ENCODE data around the gene ERP44.
A peak's percentile ranks its signal among the peaks of the same experiment; 100 is the strongest.
"Not testable (repeated sequence)": the region's sequence is repeated elsewhere in the genome, so short reads cannot be mapped to it uniquely, and the experiment has no call there.

Gene ERP44

DNA sequence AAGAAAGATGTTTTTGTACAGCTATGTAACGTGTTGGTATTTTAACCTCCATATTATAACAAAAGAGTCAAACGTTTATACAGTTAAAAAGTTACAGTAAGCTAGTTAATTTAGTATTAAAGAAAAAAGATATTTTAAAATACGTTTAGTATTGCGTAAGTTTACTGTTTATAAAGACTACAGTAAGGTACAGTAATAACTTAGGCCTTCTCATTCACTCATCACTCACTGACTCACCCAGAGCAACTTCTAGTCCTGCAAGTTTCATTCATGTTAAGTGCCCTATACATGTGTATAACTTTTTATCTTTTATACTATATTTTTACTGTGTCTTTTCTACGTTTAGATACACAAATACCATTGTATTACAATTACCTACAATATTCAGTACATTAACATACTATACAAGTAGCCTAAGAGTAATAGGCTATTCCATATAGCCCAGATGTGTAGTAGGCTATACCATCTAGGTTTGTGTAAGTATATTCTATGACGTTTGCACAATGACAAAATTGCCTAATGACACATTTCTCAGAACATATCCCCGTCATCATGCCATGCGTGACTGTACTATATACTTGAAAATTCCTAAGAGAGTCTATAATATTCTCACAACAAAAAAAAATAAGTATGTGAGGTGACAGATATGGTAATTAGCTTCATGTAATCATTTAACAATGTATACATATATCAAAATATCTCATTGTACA, 33.8 kb downstream of the ERP44 start:
- DNase-seq, result no peak

DNA sequence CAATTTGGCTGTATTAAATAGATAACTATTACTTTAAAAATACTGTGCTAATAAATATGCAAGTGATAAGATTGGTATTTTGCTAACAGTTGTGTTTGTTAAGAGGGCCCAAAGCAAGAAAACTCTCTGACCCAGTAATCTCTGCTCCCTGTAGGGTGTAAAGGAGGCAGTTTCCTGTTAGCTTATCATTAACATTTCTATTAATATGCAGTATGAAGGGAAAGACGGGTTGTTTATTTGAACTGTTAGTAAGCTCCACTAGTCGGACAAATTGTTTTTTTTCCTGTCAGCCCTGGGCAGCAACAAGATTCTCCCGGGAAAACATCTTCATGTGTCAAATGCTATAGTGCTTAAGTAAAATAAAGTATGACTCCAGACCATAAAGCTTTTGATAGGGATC, 35.6 kb downstream of the ERP44 start:
- no peak for DNase-seq

DNA sequence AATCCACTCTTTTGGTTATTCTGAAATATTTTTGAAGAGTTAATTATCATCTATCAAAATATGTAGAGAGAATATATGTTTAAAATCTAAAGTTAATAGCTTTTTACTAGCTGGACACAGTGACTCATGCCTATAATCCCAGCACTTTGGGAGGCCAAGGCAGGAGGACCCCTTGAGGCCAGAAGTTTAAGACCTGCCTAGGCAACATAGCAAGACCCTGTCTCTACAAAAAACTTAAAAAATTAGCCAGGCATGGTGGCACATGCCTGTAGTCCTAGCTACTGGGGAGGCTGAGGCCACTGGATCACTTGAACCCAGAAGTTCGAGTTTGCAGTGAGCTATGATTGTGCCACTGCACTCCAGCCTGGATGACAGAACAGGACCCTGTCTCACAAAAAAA, 36.1 kb downstream of the ERP44 start:
- DNase-seq, result not testable (repeated sequence)

DNA sequence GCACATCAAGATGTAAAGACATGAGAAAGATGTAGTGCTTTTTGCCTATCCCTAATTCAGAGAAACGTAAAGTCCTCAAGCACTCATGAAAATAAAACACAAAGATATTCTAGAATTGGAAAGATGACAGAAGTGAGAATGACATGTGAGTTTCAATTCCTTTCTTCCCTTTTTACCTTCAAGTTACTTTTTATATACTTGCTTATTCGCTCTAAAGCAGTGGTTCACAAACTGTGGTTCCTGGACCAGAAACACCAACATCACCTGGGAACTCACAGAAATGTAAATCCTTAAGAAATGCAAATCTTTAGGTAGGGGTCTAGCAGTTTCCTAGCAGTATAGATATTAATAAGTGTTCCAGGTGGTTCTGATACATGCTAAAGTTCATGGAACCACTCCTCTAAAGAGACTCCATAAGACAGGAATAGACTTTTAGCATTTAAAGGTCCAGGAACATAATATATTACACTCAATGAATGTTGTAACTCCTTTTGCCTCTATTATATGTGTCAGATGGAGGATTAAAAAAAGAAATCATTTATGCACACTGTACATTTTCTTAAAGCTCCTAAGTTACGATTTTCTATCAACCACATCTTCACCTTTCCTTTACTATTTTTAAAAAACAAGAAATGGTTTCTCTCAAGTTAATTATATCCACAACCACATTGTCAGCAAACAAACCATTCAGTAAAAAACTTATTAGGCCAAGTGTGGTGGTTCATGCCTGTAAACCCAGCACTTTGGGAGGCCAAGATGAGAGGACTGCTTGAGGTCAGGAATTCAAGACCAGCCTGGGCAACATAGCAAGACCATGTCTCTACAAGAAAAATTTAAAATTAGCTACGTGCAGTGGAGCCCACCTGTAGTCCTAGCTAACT, 39.9 kb downstream of the ERP44 start:
- no peak for DNase-seq

DNA sequence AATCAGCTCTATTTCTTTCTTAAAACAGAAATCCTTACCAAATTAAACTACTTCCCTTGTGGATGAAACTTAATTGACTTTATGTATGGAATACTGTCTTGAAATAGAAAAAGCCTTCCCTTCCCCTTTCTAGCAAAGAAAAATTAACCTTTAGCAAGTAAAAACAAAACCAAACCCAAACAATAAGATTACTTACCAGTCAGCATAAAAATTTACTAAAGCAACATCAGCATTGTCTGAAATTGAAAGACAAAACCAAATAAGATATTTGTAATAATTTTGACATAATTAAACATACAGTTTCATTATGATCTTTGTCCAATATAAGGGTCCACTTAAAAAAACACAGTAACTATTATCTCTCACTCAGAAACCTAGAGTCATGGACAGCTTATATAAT, 41.2 kb downstream of the ERP44 start:
- no peak for DNase-seq

DNA sequence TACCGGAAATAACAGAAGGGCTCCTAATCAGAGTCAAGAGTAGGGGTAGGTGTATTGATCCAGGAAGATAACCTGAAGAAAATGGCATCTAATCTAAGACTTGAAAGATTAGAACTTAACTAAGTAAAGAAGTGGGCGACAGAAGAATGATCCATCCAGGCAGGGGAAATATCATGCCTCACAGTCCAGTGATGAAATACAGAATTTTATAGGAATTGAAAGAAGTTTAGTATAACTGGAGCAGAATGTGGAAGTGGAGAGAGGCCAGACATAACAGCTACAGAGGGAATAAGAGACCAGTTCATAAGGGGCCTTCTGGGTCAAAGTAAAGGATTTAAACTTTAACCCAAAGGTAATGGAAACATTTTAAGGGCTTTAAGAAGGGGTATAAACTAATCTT, 42.2 kb downstream of the ERP44 start:
- DNase-seq, result no peak

DNA sequence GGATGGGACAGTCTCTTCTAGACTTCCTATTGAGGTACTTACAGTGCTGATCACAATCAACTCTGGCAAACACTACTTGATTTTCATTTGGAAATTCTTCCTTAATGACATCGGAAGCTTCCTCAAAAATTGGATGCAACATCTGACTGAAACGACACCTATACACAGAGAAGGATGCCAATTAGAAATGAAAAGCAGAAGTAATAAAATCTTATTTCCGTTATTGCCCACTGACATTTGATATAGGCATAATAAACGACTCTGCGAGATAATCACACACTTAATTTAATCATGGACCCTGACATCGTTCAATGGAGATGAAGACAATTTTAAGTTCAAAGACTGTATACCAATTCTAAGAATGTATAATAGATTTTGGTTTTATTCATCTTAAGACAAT, 46.4 kb downstream of the ERP44 start:
- no peak for DNase-seq

DNA sequence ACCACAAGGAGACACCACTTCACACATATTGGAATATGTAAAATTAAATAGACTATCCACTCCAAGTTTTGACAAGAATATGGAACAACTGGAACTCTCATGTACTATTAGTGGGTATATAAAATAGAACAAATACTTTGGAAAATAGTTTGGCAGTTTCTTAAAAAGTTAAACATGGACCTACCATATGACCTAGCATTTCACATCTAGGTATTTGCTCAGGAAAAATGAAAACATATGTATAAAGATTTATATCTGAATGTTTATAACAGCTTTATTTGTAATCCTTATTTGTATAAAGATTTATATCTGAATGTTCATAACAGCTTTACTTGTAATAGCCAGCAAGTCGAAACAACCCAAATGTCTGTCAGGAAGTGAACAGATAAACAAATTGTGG, 49.2 kb downstream of the ERP44 start:
- no peak for DNase-seq

DNA sequence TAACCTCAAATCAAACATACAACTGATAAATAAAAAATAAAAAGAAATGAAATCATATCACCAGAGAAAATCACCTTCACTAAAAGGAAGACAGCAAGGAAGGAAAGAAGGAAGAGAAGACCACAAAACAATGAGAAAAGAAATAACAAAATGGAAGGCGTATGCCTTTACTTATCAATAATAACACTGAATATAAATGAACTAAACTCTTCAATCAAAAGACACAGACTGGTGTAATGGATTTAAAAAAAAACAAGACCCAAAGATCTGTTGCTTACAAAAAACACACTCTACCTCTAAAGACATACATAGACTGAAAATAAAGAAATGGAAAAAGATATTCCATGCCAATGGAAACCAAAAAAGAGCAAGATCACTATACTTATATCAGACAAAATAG, 60.3 kb downstream of the ERP44 start:
- no peak for DNase-seq

DNA sequence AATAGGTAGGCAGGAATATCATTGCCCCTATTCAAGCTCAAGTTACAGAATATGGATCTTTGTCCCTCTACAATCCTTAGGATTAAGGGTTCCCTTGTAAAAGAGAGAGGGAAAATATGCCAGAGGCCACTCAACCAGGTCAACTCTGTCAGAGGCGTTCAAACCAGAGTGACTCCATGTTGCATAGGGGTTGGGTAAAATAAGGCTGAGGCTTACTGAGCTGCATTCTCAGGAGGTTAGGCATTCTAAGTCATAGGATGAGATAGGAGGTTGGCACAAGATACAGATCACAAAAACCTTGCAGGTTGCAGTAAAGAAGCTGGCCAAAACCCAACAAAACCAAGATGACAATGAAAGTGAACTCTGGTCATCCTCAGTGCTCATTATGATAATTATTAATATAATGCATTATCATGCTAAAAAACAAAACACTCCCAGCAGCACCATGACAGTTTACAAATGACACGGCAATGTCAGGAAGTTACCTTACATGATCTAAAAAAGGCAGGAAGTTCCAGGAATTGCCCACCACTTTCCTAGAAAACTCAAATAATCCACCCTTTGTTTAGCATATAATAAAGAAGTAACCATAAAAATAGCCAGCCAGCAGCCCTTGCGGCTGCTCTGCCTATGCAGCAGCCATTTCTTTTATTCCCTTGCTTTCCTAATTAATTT, 64.8 kb downstream of the ERP44 start:
- no peak for DNase-seq

DNA sequence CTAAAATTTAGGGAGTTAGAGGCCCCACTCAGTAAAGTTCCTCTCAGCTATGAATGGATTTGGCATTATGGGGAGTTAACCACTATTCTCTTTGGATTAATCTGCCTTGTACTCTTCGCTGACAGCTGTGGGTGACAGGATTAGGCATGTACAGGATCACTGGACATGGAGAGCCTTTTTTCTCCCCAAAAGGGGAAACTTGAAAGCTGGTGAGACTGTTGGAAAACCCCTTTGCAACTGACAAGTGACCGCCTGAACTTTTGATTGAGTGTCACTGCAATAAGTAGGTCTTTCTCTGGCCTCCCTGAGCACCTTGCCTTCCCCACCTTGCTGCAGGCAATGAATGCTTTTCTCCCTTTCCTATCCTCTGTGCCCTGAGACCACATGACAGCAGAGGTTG, 68.3 kb downstream of the ERP44 start:
- DNase-seq, result peak; percentile 65

DNA sequence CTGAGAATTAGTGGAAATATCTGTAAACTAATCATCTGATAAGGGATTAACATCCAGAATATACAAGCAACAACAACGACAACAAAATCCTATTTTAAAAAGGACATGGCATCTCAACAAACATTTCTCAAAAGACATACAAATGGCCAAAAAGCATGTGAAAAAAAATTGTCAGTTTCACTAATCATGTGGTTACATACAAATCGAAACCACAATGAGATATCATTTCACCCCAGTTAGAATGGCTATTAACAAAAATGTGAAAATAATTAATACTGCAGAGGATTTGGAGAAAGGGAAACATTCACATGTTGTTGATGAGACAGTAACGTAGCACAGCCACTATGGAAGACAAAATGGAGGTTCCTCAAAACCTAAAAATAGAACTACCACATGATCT, 69.5 kb downstream of the ERP44 start:
- DNase-seq, result no peak

DNA sequence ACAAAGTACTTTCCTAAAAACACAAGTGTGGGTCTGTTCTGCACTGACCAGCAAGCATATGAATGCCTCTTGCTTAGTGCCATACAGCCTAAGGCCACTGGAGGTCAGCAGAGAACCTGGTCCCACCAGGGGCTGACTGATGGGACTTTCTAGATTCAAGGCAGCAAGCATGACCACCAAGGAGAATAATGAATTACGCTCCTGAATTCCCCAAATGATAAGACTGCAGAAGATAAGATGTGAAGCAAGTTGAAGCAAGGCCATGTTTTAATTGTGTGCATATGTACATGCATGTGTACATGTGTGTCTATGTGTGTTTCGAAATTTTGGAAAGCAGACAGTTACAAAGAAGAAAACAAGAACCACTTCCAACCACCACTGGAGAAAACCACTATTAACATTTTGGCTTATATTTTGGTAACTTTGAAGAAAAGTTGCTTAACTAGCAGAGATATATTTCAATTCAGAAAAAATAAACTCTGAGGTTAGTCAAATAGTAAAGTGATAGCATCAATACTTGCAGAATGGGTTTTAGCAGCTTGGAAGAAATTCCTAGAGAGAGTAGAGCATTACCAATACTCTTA, 70.5 kb downstream of the ERP44 start:
- peak; percentile 84 for DNase-seq

DNA sequence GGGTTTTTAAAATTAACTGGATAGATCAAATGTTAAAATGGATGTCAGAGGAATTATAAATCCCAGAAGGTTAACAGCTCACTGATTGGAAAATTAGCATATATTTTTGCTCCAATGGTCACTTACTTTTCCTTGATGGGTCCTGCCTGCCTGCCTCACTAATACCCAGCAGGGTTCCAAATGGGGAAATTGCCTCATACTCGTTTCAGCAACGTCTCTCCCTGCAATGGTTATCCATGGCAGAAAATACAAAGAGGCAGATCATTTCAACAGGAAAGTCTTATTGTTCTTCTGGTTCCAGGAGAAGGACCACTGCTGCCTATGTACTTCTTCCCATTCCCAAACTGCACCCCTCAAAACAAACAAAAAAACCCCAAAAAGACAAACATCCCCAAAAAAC, 71.3 kb downstream of the ERP44 start:
- DNase-seq, result no peak

DNA sequence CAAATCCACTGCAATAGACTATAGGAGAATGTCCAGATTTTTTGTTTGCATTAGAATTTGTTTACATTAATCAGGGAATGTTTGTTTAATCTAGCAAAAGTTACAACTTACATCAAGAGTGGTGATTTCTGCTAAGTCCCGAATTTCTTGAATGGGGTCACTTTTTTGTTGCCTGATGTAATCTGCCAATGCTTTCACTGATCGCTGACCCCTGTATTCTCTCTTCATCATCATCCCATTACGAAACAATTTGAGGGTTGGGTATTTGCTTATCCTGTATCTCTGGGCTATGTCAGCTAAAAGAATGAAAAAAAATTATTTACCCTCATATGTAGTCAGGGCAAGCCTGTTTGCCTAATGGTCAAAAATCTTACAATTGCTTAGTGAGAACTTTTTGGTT, 76.9 kb downstream of the ERP44 start:
- no peak for DNase-seq

DNA sequence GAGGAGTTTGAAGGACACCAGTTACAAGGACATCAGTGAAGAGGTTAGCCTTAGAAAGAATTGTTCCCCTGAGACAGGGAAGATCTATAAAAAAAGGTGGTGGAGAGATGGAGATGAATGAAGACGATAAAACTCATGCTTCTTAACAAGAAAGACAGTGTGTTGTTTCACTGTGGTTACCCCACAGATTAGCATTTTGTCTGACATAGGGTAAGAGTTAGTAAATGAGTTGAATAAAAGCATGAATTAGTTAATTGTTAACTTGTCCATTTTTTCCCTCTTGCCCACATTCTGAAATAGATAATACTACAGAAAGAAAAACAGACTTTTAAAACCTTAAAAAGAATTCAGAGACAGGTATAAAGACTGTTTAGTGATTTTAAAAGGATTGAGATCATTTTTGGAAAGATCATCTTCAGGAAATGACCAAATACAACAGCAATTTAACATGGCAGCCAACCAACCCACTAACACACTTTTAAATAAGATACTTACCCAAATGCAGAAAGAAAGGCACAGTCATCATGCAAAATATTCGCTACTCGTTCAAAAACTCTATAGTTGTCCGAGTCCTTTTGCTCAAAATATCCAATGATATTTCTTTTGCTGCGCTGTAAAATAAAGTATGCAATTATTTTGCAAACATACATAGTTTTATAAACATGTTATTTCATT, 78.5 kb downstream of the ERP44 start:
- DNase-seq, result no peak

DNA sequence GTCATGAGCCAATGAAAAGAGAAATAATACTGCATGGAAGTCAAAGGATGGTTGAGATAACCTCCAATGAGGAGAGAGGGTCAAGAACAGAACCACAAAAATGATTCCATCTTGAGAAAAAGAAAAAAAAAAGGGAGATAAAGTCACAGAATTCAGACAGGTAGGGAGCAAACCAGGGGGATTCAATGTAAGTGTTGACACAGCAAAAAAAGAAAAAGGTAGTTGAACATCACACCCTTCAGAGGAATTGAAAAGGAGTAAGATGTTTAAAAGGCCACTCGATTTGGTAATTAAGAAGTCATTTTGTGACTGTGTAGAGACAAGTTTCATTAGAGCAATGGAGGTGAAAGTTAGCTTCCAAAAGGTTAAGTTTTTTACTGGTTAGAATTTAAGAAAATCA, 79.3 kb downstream of the ERP44 start:
- DNase-seq, result no peak

DNA sequence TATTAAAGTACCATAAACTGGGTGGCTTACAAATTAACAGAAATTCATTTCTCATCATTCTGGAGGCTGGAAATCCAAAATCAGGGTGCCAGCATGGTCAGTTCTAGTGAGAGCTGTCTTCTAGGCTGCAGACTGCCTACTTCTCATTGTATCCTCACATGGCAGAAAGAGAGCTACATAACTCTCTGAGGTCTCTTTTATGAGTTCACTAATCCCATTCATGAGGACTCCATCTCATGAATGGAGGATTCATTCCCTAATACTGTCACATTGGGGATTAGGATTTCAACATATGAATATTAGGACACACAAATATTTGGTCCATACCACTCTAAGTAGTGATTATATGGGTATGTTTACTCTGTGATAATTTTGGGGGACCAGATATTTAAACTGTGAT, 84.0 kb downstream of the ERP44 start:
- peak; percentile 52 for DNase-seq

DNA sequence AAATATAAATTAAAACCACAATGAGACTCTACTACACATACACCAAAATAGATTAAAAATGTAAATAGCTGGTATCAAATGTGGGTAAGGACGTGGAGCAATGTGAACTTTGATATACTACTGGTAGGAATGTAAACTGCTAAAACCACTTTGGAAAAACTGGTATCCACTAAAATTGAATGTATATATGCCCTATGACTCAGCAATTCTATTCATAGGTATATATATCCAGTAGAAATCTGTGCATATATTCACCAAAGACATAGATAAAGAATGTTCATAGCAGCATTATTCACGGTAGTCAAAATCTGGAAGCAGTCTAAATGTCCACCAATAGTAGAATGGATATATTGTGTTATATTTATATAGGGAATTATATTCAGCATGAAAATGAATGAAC, 85.2 kb downstream of the ERP44 start:
- DNase-seq, result no peak

DNA sequence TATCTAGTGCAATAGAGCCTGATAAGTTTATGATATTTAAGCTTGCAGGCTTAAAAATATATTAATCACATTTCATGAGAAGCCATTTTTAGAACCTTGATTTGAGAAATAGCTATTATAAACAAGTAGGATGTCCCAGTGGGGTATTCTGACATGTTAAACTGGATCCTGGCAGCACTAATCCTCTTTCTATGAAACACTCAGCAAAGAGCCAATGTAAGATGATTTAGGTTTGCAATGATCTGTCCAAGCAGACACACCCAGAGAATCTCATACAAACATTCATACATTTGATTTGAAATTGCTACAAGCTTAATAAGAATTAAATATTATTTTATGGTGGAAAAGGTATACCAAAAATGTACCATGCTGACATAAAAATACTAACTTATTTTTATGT, 86.5 kb downstream of the ERP44 start:
- DNase-seq, result peak; percentile 41

DNA sequence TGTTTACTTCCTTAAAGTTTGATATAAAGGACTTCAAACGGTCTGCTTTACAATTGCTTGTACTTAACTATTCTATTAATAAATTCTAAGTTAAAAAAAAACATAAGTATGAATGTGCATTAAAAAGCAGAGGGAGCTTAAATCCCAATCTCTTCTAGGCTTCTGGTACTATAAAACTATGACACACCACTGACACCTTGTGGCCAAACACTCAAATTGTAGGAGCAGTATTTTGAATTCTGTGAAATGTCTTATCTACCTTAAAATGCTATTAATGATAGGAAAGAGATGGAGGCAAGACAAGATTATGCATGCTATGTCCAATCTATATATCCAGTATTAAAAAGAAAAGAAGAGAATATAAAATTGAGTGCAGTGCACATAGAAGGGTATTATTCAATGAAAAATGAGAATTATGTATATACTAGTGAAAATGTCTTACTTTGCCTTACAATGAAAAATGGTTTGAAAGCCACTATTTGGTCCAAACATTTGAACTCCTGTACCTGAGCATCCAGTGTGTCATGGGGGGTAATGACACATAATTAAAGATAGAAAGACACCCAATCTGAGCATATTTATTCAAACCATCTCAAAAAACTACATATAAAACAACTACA, 87.6 kb downstream of the ERP44 start:
- peak; percentile 79 for DNase-seq

DNA sequence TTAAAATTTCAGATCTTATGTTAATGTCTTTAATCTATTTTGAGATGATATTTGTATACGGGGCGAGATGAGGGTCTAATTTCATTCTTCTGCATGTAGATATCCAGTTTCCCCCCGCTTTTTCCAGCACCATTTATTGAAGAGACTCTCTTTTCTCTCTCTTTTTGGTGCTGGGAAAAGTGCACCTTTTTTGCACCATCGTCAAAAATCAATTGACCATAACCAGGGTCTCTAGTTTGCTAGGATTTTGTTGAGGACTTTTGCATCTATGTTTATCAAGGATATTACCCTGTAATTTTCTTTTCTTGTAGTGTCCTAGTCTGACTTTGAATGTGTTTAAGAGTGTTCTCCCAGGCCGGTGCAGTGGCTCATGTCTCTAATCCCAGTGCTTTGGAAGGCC, 99.0 kb downstream of the ERP44 start:
- DNase-seq, result no peak

DNA sequence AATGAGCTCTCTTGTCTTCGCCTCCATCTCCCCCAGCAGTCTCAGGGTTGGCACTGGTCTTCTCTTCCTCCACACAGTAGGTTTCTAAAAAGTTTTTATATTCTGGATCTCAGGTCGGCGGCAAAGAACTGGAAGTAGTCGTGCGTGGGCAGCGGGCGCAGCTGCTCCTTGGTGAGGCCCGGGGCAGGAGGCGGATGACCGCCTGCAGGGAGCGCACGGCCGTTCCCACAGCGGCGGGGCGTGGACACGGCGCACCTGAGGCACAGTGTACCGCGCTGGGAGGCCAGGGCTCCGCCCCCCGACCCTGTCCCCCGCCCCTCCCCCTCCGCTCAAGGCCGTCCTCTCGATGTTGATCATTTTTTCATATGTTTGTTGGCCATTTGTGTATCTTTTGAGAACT, 99.9 kb downstream of the ERP44 start:
- no peak for DNase-seq
